RWPE2 (cell line): Measurements from ENCODE around the gene TBC1D1.

Source experiments
- ATAC-seq: fragments of 200-7000 bp; cut with Tn5 transposase; 3 replicates; pipeline ENCODE4 v1.9.1; 2021; ENCODE audit warnings: low read depth
- DNase-seq: peaks from one replicate; pipeline ENCODE4 v3.0.0-alpha.2; 2020; ENCODE audit warnings: low spot score
- H3K27ac ChIP-seq: fragments of 450-650 bp; 2 replicates; pipeline ENCODE4 v1.5.1; 2017; ENCODE audit warnings: mild to moderate bottlenecking; ENCODE audit not compliant: poor library complexity, severe bottlenecking
- H3K27me3 ChIP-seq: fragments of 250-450 bp; sonication (Bioruptor Pico); 2 replicates; pipeline ENCODE4 v1.5.1; 2021; ENCODE audit warnings: mild to moderate bottlenecking, moderate library complexity; ENCODE audit not compliant: insufficient read depth, poor library complexity, severe bottlenecking
- H3K36me3 ChIP-seq: fragments of 250-450 bp; sonication (Bioruptor Pico); 2 replicates; pipeline ENCODE4 v1.5.1; 2020; ENCODE audit warnings: low read depth, mild to moderate bottlenecking, moderate library complexity
- H3K4me1 ChIP-seq: fragments of 250-450 bp; sonication (Bioruptor Pico); 2 replicates; pipeline ENCODE4 v1.5.1; 2021; ENCODE audit warnings: mild to moderate bottlenecking, moderate library complexity; ENCODE audit not compliant: insufficient read depth, poor library complexity, severe bottlenecking
- H3K4me3 ChIP-seq: fragments of 250-450 bp; sonication (Bioruptor Pico); 2 replicates; pipeline ENCODE4 v1.5.1; 2021; ENCODE audit warnings: mild to moderate bottlenecking, moderate library complexity; ENCODE audit not compliant: severe bottlenecking
- H3K9me3 ChIP-seq: fragments of 250-450 bp; sonication (Bioruptor Pico); 2 replicates; pipeline ENCODE4 v1.5.1; 2021; ENCODE audit warnings: mild to moderate bottlenecking, moderate library complexity; ENCODE audit not compliant: severe bottlenecking
- TF ChIP-seq, protein P1 (sequence below): fragments of 450-650 bp; IDR thresholded peaks from one replicate; pipeline ENCODE4 v1.5.1; 2017; ENCODE audit warnings: mild to moderate bottlenecking, moderate library complexity; ENCODE audit not compliant: poor library complexity, severe bottlenecking

Gene TBC1D1

DNA sequence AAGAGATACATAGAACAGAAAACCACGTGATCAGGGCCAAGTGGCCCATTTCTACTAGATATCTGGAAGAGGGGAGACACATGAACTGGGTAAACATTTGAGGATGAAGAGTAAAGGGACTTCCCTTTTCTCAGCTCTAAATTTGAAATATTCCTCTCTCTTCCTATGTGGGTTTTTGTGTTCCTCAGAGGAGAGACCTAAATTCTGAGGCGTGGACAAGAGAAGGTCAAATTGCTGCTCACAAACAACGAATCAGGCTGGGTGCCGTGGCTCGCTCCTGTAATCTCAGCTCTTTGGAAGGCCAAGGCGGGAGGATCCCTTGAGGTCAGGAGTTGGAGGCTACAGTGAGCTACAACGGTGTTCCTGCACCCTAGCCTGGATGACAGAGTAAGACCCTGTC lies 285.3 kb downstream of the TBC1D1 start:
- no peak for ATAC-seq
- H3K27me3 ChIP-seq, result no peaks in the 10 kb centered on the region
- H3K36me3 ChIP-seq, result no peaks in the 10 kb centered on the region
- H3K4me3 ChIP-seq, result no peak overlapping the region
- no peaks in the 10 kb centered on the region for H3K9me3 ChIP-seq
- no peak for DNase-seq
- TF ChIP-seq, protein P1, sequence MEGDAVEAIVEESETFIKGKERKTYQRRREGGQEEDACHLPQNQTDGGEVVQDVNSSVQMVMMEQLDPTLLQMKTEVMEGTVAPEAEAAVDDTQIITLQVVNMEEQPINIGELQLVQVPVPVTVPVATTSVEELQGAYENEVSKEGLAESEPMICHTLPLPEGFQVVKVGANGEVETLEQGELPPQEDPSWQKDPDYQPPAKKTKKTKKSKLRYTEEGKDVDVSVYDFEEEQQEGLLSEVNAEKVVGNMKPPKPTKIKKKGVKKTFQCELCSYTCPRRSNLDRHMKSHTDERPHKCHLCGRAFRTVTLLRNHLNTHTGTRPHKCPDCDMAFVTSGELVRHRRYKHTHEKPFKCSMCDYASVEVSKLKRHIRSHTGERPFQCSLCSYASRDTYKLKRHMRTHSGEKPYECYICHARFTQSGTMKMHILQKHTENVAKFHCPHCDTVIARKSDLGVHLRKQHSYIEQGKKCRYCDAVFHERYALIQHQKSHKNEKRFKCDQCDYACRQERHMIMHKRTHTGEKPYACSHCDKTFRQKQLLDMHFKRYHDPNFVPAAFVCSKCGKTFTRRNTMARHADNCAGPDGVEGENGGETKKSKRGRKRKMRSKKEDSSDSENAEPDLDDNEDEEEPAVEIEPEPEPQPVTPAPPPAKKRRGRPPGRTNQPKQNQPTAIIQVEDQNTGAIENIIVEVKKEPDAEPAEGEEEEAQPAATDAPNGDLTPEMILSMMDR, result no peak
- H3K4me1 ChIP-seq, result peaks cover 41% of the 10 kb centered on the region
- H3K27ac ChIP-seq, result no peak overlapping the region

DNA sequence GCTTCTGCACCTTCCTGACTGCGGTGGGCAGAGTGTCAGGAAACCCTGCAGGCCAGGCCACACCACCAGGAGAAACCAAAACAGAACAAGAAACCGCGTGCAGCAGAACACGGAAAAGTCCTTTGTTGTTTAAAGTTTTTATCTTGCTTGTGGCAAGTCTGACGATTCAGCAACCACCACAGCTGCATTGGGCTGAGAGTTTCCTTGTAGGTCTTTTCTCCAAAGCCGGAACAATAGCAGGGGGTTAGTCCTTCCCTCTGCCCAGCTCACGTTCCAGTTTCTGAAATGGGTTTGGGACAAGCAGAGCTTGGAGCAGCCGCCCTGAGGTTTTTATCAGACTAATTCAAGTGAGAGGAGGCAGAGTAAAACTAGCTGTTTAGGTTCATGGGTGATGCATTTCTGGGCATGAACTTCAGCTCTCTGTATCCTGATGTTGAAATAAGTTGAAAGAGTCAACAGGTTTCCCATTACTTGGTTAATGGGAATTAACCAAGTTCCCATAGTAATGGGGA lies 286.2 kb downstream of the TBC1D1 start:
- H3K27me3 ChIP-seq, result no peaks in the 10 kb centered on the region
- no peak overlapping the region for H3K27ac ChIP-seq
- peaks cover 41% of the 10 kb centered on the region for H3K4me1 ChIP-seq
- no peak overlapping the region for H3K4me3 ChIP-seq
- no peak for DNase-seq
- ATAC-seq, result no peak
- H3K36me3 ChIP-seq, result no peaks in the 10 kb centered on the region
- TF ChIP-seq, protein P1, result no peak
- no peaks in the 10 kb centered on the region for H3K9me3 ChIP-seq

DNA sequence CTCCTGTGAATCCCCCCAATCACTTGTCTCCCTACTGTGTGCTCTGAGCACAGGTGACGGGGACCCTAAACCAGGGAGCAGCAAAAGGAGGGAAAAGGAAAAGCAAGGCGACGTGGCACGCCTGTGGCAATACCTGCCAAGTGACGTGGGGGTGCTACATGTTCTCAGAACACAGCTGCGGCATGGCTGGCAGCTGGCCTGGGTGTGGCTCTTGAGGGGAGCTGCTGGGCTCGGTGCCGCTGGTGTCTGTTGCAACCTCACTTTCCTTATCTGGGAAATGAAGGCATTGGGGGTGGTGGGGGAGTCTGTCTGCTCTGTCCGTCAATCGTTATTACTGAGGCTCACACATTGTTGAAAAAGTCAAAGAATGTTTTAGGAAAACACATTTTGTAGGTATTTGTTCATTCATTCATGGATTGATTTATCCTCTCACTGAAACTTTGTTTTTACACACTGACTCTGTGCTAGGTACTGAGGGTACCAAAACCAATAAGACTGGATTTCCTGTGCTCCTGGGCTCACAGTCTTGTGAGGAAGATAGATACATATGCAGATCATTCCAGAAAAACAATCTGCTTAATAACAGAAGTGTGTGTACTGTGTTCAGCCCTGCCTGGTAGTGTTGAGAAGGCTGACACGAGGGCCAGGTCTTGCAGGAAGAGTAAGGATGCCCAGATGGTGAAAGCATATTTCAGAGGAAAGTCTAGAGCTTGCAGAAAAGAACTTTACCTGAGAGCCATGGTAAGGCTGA lies 286.9 kb downstream of the TBC1D1 start:
- TF ChIP-seq, protein P1, result no peak
- DNase-seq (no peak), ATAC-seq (no peak)
- Histone ChIP-seq H3K9me3 (no peaks in the 10 kb centered on the region), H3K4me3 (no peak overlapping the region), H3K36me3 (no peaks in the 10 kb centered on the region), H3K27me3 (no peaks in the 10 kb centered on the region), H3K4me1 (peaks cover 41% of the 10 kb centered on the region), H3K27ac (no peak overlapping the region)

DNA sequence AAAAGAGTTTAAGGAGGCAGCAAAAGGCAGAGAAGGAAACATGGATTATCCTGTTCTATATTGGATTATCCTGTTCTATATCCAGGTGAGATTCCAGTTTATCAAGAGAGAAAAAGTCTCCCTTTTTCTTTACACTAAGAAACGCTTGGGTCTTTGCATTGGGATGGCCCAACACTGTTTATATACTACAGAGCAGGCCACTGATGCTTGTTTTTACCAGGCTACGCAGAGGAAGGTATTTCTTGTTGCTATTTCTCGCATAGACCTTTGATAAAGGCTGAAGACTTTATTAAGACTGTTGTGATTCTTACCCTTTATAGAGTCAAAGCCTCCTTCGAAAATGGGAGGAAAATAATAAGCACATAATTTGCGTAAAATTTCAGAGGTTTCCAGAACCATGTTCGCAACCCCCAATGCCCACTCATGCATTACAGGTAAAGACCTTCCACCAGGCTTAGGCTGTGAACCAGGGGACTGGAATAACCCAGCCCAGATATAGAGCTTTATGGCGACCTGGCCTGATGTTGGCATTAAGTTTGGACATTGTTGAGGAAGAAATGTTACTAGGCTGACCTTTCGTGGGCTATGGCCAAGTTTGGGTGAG lies 287.6 kb downstream of the TBC1D1 start:
- no peak for ATAC-seq
- H3K27me3 ChIP-seq, result no peaks in the 10 kb centered on the region
- H3K9me3 ChIP-seq, result no peaks in the 10 kb centered on the region
- no peak overlapping the region for H3K27ac ChIP-seq
- TF ChIP-seq, protein P1, result no peak
- DNase-seq, result no peak
- H3K36me3 ChIP-seq, result no peaks in the 10 kb centered on the region
- H3K4me3 ChIP-seq, result no peak overlapping the region
- peaks cover 37% of the 10 kb centered on the region for H3K4me1 ChIP-seq
